ENCODE results near the gene EPHX1.
"Not testable (repeated sequence)": the region's sequence is repeated elsewhere in the genome, so short reads cannot be mapped to it uniquely, and the experiment has no call there.

The EPHX1 gene

GRCh38 chr1:225809842-225810578 is at the start of gene EPHX1:
Gene EPHX1 (plus strand): TSS chr1:225810124. CDS start chr1:225828730, 18,606 bp downstream.
- peak; percentile 77 for DNase-seq

- DNase-seq = no peak
Measured at GRCh38 chr1:225760531-225760930, 49.4 kb upstream of the EPHX1 start.

GRCh38 chr1:225761395-225761794 is 48.5 kb upstream of the EPHX1 start:
- DNase-seq = not testable (repeated sequence)

GRCh38 chr1:225762002-225762441 is 47.9 kb upstream of the EPHX1 start:
- DNase-seq = no peak

- no peak for DNase-seq
Measured at GRCh38 chr1:225762444-225762843, 47.5 kb upstream of the EPHX1 start.

GRCh38 chr1:225763716-225764548 is 46.0 kb upstream of the EPHX1 start:
- DNase-seq = no peak

GRCh38 chr1:225765982-225766674 is 43.8 kb upstream of the EPHX1 start:
- DNase-seq = no peak

- DNase-seq = no peak
Measured at GRCh38 chr1:225766967-225767633, 42.8 kb upstream of the EPHX1 start.

- DNase-seq = peak; percentile 60
Measured at GRCh38 chr1:225767634-225768540, 42.0 kb upstream of the EPHX1 start.

- no peak for DNase-seq
Measured at GRCh38 chr1:225768662-225769426, 41.1 kb upstream of the EPHX1 start.

GRCh38 chr1:225769687-225770086 is 40.2 kb upstream of the EPHX1 start:
- DNase-seq = no peak

- no peak for DNase-seq
Measured at GRCh38 chr1:225770561-225771248, 39.2 kb upstream of the EPHX1 start.

GRCh38 chr1:225771661-225772322 is 38.1 kb upstream of the EPHX1 start:
- no peak for DNase-seq

GRCh38 chr1:225772323-225772768 is 37.6 kb upstream of the EPHX1 start:
- peak; percentile 85 for DNase-seq

GRCh38 chr1:225772848-225773247 is 37.1 kb upstream of the EPHX1 start:
- no peak for DNase-seq

- no peak for DNase-seq
Measured at GRCh38 chr1:225774281-225775147, 35.4 kb upstream of the EPHX1 start.

- DNase-seq = no peak
Measured at GRCh38 chr1:225776294-225776693, 33.6 kb upstream of the EPHX1 start.

- DNase-seq = no peak
Measured at GRCh38 chr1:225777058-225777582, 32.8 kb upstream of the EPHX1 start.

All from NCI-H510A (cell line).